ENCODE results near the gene USP36.

DNA sequence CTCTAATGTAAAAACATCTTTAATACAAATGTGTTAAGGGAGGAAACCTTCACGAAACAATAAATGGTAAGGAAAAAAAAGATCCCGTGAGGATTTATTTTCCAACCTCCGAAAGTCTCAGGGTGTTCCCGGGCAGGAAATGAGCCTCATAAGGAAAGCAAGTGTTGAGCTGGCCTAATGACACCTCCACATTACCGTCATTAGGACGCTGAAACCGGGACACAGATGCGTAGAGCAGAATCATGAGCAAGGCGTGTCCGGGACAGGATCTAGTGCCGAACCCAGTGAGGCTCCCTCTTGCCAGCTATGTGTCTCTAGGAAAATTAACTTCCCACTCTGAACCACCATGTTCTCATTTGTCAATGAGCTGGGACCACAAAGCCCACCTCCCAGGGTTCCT, 35.8 kb downstream of the USP36 start:
- TF ChIP-seq, protein P1, sequence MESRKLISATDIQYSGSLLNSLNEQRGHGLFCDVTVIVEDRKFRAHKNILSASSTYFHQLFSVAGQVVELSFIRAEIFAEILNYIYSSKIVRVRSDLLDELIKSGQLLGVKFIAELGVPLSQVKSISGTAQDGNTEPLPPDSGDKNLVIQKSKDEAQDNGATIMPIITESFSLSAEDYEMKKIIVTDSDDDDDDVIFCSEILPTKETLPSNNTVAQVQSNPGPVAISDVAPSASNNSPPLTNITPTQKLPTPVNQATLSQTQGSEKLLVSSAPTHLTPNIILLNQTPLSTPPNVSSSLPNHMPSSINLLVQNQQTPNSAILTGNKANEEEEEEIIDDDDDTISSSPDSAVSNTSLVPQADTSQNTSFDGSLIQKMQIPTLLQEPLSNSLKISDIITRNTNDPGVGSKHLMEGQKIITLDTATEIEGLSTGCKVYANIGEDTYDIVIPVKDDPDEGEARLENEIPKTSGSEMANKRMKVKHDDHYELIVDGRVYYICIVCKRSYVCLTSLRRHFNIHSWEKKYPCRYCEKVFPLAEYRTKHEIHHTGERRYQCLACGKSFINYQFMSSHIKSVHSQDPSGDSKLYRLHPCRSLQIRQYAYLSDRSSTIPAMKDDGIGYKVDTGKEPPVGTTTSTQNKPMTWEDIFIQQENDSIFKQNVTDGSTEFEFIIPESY (IDR thresholded peaks at IDR 0.05): no peak
- TF ChIP-seq, protein P2, sequence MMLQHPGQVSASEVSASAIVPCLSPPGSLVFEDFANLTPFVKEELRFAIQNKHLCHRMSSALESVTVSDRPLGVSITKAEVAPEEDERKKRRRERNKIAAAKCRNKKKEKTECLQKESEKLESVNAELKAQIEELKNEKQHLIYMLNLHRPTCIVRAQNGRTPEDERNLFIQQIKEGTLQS (IDR thresholded peaks at IDR 0.05): no peak
- TF ChIP-seq, protein P3, sequence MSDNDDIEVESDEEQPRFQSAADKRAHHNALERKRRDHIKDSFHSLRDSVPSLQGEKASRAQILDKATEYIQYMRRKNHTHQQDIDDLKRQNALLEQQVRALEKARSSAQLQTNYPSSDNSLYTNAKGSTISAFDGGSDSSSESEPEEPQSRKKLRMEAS (IDR thresholded peaks at IDR 0.05): no peak
